ENCODE data around the gene TMEM273.

The TMEM273 gene

GRCh38 chr10:49131507-49132361 is 56.5 kb downstream of the TMEM273 start:
- Histone ChIP-seq H3K36me3 (ENCODE audit: insufficient read depth, low read length) (no peaks in the 10 kb centered on the region), H3K27ac (ENCODE audit: low read depth, low read length) (no peak overlapping the region), H2AFZ (ENCODE audit: low read length, unreplicated experiment) (no peak overlapping the region), H3K4me3 (ENCODE audit: low read depth, low read length) (no peak overlapping the region), H3K4me1 (ENCODE audit: control insufficient read depth, insufficient read depth, low read length, unreplicated experiment) (no peaks in the 10 kb centered on the region), H3K79me2 (ENCODE audit: control insufficient read depth, insufficient read depth, low read length, unreplicated experiment) (no peaks in the 10 kb centered on the region), H3K27me3 (ENCODE audit: insufficient read depth, low read length) (peaks cover 58% of the 10 kb centered on the region)

DNA sequence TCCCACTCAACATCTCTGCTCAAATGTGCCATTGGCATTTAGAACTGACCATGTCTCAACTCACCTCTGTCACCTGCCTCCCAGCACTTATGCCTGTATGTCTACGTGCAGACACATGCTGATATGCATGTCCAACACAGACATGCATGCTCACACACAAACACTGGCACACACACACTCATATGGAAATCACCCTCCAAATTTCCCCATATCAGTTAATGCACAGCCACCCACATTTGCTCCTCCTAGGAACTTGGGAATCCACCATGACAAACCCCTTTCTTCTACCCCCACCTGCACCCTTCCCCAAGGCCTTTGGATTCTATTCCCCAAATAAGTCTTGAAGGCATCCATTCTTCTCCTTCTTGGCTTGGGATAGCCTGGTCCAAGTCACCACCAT is 58.8 kb downstream of the TMEM273 start:
- Histone ChIP-seq H3K27me3 (ENCODE audit: insufficient read depth, low read length) (peaks cover 51% of the 10 kb centered on the region), H3K4me1 (ENCODE audit: control insufficient read depth, insufficient read depth, low read length, unreplicated experiment) (no peaks in the 10 kb centered on the region), H3K4me3 (ENCODE audit: low read depth, low read length) (no peak overlapping the region), H3K79me2 (ENCODE audit: control insufficient read depth, insufficient read depth, low read length, unreplicated experiment) (no peaks in the 10 kb centered on the region), H3K27ac (ENCODE audit: low read depth, low read length) (no peak overlapping the region), H3K36me3 (ENCODE audit: insufficient read depth, low read length) (no peaks in the 10 kb centered on the region), H2AFZ (ENCODE audit: low read length, unreplicated experiment) (no peak overlapping the region)

DNA sequence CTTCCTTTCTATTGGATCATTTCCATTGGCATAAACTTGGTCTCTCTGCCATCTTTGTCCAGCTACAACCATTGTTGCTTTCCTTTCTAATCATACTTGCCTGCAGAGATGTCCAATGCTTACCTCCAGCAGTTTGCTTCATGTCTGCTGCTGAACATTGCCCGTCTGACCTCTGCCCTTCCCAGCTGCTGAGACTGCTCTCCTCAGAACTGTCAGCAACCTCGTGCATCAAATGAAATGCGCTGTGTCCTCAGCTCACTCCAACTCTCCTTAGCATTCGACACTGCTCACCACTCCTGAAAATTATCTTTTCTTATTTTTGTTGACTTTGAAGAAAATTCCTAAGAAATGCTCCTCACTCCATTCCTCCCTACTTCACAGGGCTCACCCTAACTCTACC is 59.3 kb downstream of the TMEM273 start:
- Histone ChIP-seq H3K27me3 (ENCODE audit: insufficient read depth, low read length) (peaks cover 54% of the 10 kb centered on the region), H3K4me3 (ENCODE audit: low read depth, low read length) (no peak overlapping the region), H3K79me2 (ENCODE audit: control insufficient read depth, insufficient read depth, low read length, unreplicated experiment) (no peaks in the 10 kb centered on the region), H2AFZ (ENCODE audit: low read length, unreplicated experiment) (no peak overlapping the region), H3K27ac (ENCODE audit: low read depth, low read length) (no peak overlapping the region), H3K36me3 (ENCODE audit: insufficient read depth, low read length) (no peaks in the 10 kb centered on the region), H3K4me1 (ENCODE audit: control insufficient read depth, insufficient read depth, low read length, unreplicated experiment) (no peaks in the 10 kb centered on the region)

DNA sequence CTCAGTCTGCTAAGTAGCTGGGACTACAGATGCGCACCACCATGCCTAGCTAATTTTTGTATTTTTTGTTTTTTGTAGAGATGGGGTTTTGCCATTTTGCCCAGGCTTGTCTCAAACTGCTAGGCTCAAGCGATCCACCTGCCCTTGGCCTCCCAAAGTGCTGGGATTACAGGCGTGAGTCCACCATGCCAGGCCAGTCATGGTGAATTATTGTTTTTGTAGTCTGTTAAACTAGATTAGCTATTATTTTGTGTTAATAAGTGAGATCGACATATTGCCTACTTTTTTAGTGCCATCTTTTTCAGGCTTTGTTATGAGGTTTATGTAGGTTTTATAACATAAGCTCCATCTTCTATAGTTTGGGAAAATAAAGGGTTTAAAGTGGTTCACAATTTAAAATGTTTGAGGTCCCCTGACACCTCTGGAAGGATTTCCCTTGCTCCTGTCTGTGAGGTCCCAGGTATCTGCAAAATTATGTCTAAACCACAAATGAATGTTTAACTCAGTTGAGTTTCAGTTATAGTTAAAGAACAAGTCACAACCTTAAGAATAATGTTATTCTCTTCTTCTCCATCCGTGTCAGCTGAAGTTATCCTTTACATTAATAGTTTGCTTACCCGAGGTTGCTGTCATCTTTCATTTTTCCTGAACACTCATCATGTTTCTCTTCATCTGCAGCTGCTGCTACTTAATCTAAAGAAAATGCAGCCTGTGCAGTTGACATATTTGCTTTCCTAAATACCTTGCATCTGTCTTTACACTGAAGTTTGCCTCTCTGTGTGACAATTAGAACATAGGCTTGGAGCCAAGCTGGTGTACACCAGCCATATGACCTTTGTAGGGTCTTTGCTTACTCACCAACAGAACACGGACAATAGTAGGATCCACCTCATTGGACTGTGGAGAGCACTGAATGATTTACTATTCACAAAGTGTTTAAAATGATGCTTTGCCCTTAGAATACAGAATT is 63.9 kb downstream of the TMEM273 start:
- no peak overlapping the region for H3K27ac ChIP-seq (ENCODE audit: low read depth, low read length)

GRCh38 chr10:49120911-49121310 is 67.3 kb downstream of the TMEM273 start:
- Histone ChIP-seq H3K79me2 (ENCODE audit: control insufficient read depth, insufficient read depth, low read length, unreplicated experiment) (no peaks in the 10 kb centered on the region), H3K4me3 (ENCODE audit: low read depth, low read length) (no peak overlapping the region), H3K27ac (ENCODE audit: low read depth, low read length) (no peak overlapping the region), H3K4me1 (ENCODE audit: control insufficient read depth, insufficient read depth, low read length, unreplicated experiment) (no peaks in the 10 kb centered on the region), H3K36me3 (ENCODE audit: insufficient read depth, low read length) (no peaks in the 10 kb centered on the region), H3K27me3 (ENCODE audit: insufficient read depth, low read length) (peaks cover 17% of the 10 kb centered on the region; the same call in 1 of the 2 replicates), H2AFZ (ENCODE audit: low read length, unreplicated experiment) (no peak overlapping the region)

More for the DNA sequence above, 63.9 kb downstream of the TMEM273 start:
- no peaks in the 10 kb centered on the region for H3K79me2 ChIP-seq (ENCODE audit: control insufficient read depth, insufficient read depth, low read length, unreplicated experiment)
- H3K36me3 ChIP-seq (ENCODE audit: insufficient read depth, low read length), result no peaks in the 10 kb centered on the region
- H3K4me1 ChIP-seq (ENCODE audit: control insufficient read depth, insufficient read depth, low read length, unreplicated experiment), result no peaks in the 10 kb centered on the region
- H2AFZ ChIP-seq (ENCODE audit: low read length, unreplicated experiment), result no peak overlapping the region
- H3K27me3 ChIP-seq (ENCODE audit: insufficient read depth, low read length), result peaks cover 31% of the 10 kb centered on the region; the same call in 1 of the 2 replicates
- H3K4me3 ChIP-seq (ENCODE audit: low read depth, low read length), result no peak overlapping the region

DNA sequence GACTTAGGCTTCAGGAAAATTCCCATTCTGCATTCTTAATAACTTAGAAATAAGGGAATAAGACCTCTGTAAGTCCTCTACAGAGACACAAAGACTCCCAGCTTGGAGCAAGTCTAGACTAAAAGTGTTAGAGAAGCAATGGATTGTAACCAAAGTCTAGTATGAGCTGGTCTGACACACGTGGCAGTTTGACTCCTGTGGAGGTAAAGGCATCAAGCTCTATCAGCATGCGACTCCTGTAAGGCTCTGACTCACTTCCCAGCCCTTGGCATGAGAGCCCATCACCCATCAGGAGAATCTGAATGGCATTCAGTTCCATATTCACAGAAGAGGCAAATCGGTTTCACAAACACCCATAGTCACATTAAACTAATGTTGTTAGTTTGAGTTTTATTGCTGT is 68.4 kb downstream of the TMEM273 start:
- Histone ChIP-seq H2AFZ (ENCODE audit: low read length, unreplicated experiment) (no peak overlapping the region), H3K79me2 (ENCODE audit: control insufficient read depth, insufficient read depth, low read length, unreplicated experiment) (no peaks in the 10 kb centered on the region), H3K36me3 (ENCODE audit: insufficient read depth, low read length) (no peaks in the 10 kb centered on the region), H3K4me3 (ENCODE audit: low read depth, low read length) (no peak overlapping the region), H3K4me1 (ENCODE audit: control insufficient read depth, insufficient read depth, low read length, unreplicated experiment) (no peaks in the 10 kb centered on the region), H3K27ac (ENCODE audit: low read depth, low read length) (no peak overlapping the region), H3K27me3 (ENCODE audit: insufficient read depth, low read length) (peaks cover 16% of the 10 kb centered on the region; the same call in 1 of the 2 replicates)

DNA sequence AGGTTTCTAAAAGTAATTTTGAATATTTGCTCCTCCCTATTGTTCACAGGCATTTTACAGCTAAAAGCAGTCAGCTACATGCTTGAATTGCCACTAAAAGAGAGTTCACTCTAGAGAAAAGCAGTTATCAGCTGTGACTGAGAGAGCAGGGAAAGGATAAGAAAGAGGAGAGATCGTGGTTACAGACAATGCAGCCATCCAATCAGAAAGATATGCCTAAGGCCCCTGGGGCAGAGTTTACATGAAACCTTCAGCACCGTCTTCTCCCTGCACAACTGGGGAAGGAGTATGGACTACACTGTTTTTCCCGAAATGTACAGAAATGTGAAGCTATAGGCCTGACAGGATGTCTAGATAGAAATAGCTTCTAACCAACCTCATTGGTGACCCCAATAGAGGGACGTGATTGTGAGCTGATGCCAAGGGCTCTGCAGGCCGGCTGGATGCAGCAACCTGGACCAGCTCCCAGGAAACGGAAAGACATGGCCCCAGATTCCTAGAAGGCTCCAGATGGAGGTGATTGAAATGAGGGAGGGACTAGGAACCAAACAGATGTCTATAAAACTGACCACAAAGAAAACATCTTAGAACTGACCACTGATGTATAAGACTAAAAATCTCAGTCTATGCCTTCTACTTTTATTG is 69.6 kb downstream of the TMEM273 start:
- Histone ChIP-seq H3K27me3 (ENCODE audit: insufficient read depth, low read length) (peaks cover 5% of the 10 kb centered on the region; the same call in 1 of the 2 replicates), H3K36me3 (ENCODE audit: insufficient read depth, low read length) (no peaks in the 10 kb centered on the region), H3K4me3 (ENCODE audit: low read depth, low read length) (no peak overlapping the region), H3K27ac (ENCODE audit: low read depth, low read length) (no peak overlapping the region), H3K4me1 (ENCODE audit: control insufficient read depth, insufficient read depth, low read length, unreplicated experiment) (no peaks in the 10 kb centered on the region), H2AFZ (ENCODE audit: low read length, unreplicated experiment) (no peak overlapping the region), H3K79me2 (ENCODE audit: control insufficient read depth, insufficient read depth, low read length, unreplicated experiment) (no peaks in the 10 kb centered on the region)

GRCh38 chr10:49117376-49118070 is 70.7 kb downstream of the TMEM273 start:
- Histone ChIP-seq H3K36me3 (ENCODE audit: insufficient read depth, low read length) (no peaks in the 10 kb centered on the region), H3K27me3 (ENCODE audit: insufficient read depth, low read length) (no peaks in the 10 kb centered on the region), H3K4me1 (ENCODE audit: control insufficient read depth, insufficient read depth, low read length, unreplicated experiment) (no peaks in the 10 kb centered on the region), H3K79me2 (ENCODE audit: control insufficient read depth, insufficient read depth, low read length, unreplicated experiment) (no peaks in the 10 kb centered on the region), H2AFZ (ENCODE audit: low read length, unreplicated experiment) (no peak overlapping the region), H3K27ac (ENCODE audit: low read depth, low read length) (no peak overlapping the region), H3K4me3 (ENCODE audit: low read depth, low read length) (no peak overlapping the region)

GRCh38 chr10:49116509-49117375 is 71.4 kb downstream of the TMEM273 start:
- Histone ChIP-seq H3K79me2 (ENCODE audit: control insufficient read depth, insufficient read depth, low read length, unreplicated experiment) (no peaks in the 10 kb centered on the region), H3K4me1 (ENCODE audit: control insufficient read depth, insufficient read depth, low read length, unreplicated experiment) (no peaks in the 10 kb centered on the region), H2AFZ (ENCODE audit: low read length, unreplicated experiment) (no peak overlapping the region), H3K36me3 (ENCODE audit: insufficient read depth, low read length) (no peaks in the 10 kb centered on the region), H3K27ac (ENCODE audit: low read depth, low read length) (no peak overlapping the region), H3K4me3 (ENCODE audit: low read depth, low read length) (no peak overlapping the region), H3K27me3 (ENCODE audit: insufficient read depth, low read length) (no peaks in the 10 kb centered on the region)

All from ACC112 (cell line).